Measurements from ENCODE around the gene GNA15.

GNA15 gene

GRCh38 chr19:3203805-3204645, 68.2 kb downstream of the GNA15 start:
- Histone ChIP-seq H3K36me3 (replicated peaks; ENCODE audit: low read depth, low read length) (peaks cover 35% of the 10 kb centered on the region), H2AFZ (ENCODE audit: low read depth, low read length) (no peak overlapping the region), H3K9me3 (ENCODE audit: insufficient read depth, low read length) (no peaks in the 10 kb centered on the region), H3K4me3 (ENCODE audit: low read length) (no peak overlapping the region), H3K4me1 (ENCODE audit: low read length) (no peaks in the 10 kb centered on the region), H3K27ac (ENCODE audit: low read length) (no peak overlapping the region), H4K20me1 (ENCODE audit: insufficient read depth, low read length) (no peaks in the 10 kb centered on the region), H3K9ac (ENCODE audit: low read length) (no peak overlapping the region), H3K79me2 (ENCODE audit: low read length) (no peaks in the 10 kb centered on the region), H3K4me2 (ENCODE audit: low read length) (no peak overlapping the region), H3K27me3 (ENCODE audit: low read depth, low read length) (no peaks in the 10 kb centered on the region)
- TF ChIP-seq, protein P1, sequence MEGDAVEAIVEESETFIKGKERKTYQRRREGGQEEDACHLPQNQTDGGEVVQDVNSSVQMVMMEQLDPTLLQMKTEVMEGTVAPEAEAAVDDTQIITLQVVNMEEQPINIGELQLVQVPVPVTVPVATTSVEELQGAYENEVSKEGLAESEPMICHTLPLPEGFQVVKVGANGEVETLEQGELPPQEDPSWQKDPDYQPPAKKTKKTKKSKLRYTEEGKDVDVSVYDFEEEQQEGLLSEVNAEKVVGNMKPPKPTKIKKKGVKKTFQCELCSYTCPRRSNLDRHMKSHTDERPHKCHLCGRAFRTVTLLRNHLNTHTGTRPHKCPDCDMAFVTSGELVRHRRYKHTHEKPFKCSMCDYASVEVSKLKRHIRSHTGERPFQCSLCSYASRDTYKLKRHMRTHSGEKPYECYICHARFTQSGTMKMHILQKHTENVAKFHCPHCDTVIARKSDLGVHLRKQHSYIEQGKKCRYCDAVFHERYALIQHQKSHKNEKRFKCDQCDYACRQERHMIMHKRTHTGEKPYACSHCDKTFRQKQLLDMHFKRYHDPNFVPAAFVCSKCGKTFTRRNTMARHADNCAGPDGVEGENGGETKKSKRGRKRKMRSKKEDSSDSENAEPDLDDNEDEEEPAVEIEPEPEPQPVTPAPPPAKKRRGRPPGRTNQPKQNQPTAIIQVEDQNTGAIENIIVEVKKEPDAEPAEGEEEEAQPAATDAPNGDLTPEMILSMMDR (IDR thresholded peaks at IDR 0.05; ENCODE audit: low read depth, low read length): no peak
- no peak for TF ChIP-seq EZH2phosphoT487 (IDR thresholded peaks at IDR 0.05; ENCODE audit: low read depth)

DNA sequence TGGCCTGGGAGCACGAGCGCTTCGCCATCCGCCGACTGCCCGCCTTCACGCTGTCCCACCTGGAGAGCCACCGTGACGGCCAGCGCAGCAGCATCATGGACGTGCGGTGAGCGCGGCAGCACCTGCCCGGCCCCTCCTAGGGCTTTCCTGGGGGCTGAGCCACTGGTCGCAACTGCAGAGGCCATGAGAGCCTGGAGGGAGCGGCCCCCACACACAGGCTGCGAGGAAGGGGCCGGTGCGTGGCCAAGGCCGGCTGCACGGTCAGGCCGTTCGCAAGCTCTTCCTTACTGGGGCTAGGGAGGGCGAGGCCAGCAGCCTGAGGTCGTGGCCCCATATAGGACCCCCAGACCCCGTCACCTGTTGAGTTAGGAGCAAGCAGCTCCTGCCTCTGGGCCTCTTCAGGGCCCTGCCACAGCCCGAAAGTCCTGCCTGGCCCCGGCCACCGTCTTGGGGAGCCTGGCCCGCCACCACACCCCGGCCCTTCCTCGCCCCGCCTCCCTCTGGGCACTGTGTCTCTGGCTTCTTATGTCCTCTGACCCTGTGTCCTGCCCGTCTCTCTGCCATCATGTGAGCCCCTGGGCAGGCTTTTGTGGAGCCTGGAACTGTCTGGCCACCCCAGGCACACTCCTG, 68.9 kb downstream of the GNA15 start:
- H3K9ac ChIP-seq (ENCODE audit: low read length): no peak overlapping the region
- no peaks in the 10 kb centered on the region for H3K27me3 ChIP-seq (ENCODE audit: low read depth, low read length)
- H3K4me3 ChIP-seq (ENCODE audit: low read length): no peak overlapping the region
- no peaks in the 10 kb centered on the region for H4K20me1 ChIP-seq (ENCODE audit: insufficient read depth, low read length)
- no peaks in the 10 kb centered on the region for H3K4me1 ChIP-seq (ENCODE audit: low read length)
- no peak overlapping the region for H3K4me2 ChIP-seq (ENCODE audit: low read length)
- H2AFZ ChIP-seq (ENCODE audit: low read depth, low read length): no peak overlapping the region
- no peak for TF ChIP-seq EZH2phosphoT487 (IDR thresholded peaks at IDR 0.05; ENCODE audit: low read depth)
- TF ChIP-seq, protein P1 (IDR thresholded peaks at IDR 0.05; ENCODE audit: low read depth, low read length): no peak
- no peak overlapping the region for H3K27ac ChIP-seq (ENCODE audit: low read length)
- H3K36me3 ChIP-seq (replicated peaks; ENCODE audit: low read depth, low read length): peaks cover 31% of the 10 kb centered on the region
- H3K79me2 ChIP-seq (ENCODE audit: low read length): no peaks in the 10 kb centered on the region
- no peaks in the 10 kb centered on the region for H3K9me3 ChIP-seq (ENCODE audit: insufficient read depth, low read length)

DNA sequence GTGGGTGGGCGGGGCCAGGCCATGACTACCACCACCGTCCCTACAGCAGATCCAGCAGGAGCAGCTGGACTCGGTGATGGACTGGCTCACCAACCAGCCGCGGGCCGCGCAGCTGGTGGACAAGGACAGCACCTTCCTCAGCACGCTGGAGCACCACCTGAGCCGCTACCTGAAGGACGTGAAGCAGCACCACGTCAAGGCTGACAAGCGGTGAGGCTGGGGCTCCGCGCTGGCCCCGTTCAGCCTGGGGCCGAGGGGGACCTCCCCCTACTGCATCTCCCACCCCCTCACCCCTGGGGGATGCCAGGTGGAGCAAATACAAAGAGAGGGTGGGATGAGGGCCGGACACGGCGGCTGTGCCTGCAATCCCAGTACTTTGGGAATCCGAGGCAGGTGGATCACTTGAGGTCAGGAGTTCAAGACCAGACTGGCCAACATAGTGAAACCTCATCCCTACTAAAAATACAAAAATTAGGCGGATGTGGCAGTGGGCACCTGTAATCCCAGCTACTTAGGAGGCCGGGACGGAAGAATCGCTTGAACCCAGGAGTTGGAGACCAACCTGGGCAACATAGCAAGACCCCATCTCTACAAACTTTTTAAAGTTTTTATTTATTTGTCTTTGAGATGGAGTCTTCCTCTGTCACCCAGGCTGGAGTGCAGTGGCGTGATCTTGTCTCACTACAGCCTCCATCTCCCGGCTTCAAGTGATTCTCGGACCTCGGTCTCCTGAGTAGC, 70.6 kb downstream of the GNA15 start:
- H3K27me3 ChIP-seq (ENCODE audit: low read depth, low read length): no peaks in the 10 kb centered on the region
- TF ChIP-seq EZH2phosphoT487 (IDR thresholded peaks at IDR 0.05; ENCODE audit: low read depth): no peak
- TF ChIP-seq, protein P1 (IDR thresholded peaks at IDR 0.05; ENCODE audit: low read depth, low read length): no peak
- H3K79me2 ChIP-seq (ENCODE audit: low read length): no peaks in the 10 kb centered on the region
- H3K27ac ChIP-seq (ENCODE audit: low read length): no peak overlapping the region
- no peak overlapping the region for H3K4me2 ChIP-seq (ENCODE audit: low read length)
- H3K9me3 ChIP-seq (ENCODE audit: insufficient read depth, low read length): no peaks in the 10 kb centered on the region
- peaks cover 5% of the 10 kb centered on the region; the same call in 1 of the 2 replicates for H4K20me1 ChIP-seq (ENCODE audit: insufficient read depth, low read length)
- H3K4me3 ChIP-seq (ENCODE audit: low read length): no peak overlapping the region
- no peak overlapping the region for H3K9ac ChIP-seq (ENCODE audit: low read length)
- peaks cover 31% of the 10 kb centered on the region for H3K36me3 ChIP-seq (replicated peaks; ENCODE audit: low read depth, low read length)
- H3K4me1 ChIP-seq (ENCODE audit: low read length): no peaks in the 10 kb centered on the region
- no peak overlapping the region for H2AFZ ChIP-seq (ENCODE audit: low read depth, low read length)

All from OCI-LY3 (cell line).